Activated naive CD4-positive, alpha-beta T cell treated with anti-CD3 and anti-CD28 coated beads, Interleukin-2, amount 50 U/mL, for 24 hours (primary cell): ENCODE measurements around the gene CCDC102A.
A peak's percentile ranks its signal among the peaks of the same experiment; 100 is the strongest.

Experiments
- H3K27ac Mint-ChIP-seq: one replicate; pipeline ENCODE4 v1.8.0; 2021; ENCODE audit warnings: mild to moderate bottlenecking, mixed read lengths
- H3K27me3 Mint-ChIP-seq: one replicate; pipeline ENCODE4 v1.8.0; 2021; ENCODE audit warnings: mixed read lengths
- H3K36me3 Mint-ChIP-seq: one replicate; pipeline ENCODE4 v1.8.0; 2021; ENCODE audit warnings: mixed read lengths
- H3K4me1 Mint-ChIP-seq: one replicate; pipeline ENCODE4 v1.8.0; 2021; ENCODE audit warnings: mixed read lengths
- H3K4me3 Mint-ChIP-seq: one replicate; pipeline ENCODE4 v1.8.0; 2021; ENCODE audit warnings: mild to moderate bottlenecking, mixed read lengths
- H3K9me3 Mint-ChIP-seq: one replicate; pipeline ENCODE4 v1.8.0; 2021; ENCODE audit warnings: mixed read lengths

The CCDC102A gene

DNA sequence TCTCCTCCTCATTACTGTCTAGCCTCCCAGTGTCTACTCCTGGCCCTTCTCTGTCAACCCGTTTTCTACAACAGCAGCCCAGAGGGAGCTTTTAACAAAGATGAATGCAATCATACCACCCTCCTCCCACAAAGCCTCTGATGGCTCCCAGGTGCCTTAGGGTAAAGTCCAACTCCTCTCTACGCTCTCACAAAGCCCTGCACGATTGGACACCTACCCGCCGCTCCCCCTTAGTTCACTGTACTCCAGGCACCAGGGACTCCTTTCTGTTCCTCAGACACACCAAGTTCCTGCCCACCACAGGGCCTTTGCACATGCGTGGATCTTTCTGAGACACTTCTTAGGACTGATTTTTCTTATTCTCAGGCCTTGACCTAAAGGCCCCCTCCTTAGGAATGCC lies 17.4 kb downstream of the CCDC102A start:
- no peak overlapping the region for H3K4me3 Mint-ChIP-seq
- H3K36me3 Mint-ChIP-seq, result peaks cover 1% of the 10 kb centered on the region
- H3K4me1 Mint-ChIP-seq, result peaks cover 6% of the 10 kb centered on the region
- no peak overlapping the region for H3K27ac Mint-ChIP-seq
- no peaks in the 10 kb centered on the region for H3K9me3 Mint-ChIP-seq
- H3K27me3 Mint-ChIP-seq, result no peaks in the 10 kb centered on the region

DNA sequence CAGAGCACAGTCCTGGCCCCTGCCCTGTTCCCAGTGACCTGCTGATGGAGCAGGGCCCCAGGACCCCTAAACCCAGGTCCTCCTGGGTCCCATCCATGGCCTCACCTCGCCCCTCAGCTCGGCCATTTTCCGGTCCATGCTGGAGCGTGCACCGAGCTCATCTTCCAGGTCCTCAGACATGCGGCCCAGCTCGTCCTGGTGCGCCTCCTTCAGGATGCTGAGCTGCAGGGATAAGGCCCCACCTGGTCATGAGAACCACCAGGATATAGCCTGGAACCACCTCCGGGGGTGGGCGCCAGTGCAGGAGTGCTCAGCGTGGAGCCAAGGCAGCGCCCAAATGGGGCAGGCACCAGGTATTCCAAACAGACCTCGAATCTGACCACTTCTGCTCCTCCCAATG lies 17.9 kb downstream of the CCDC102A start:
- no peaks in the 10 kb centered on the region for H3K27me3 Mint-ChIP-seq
- no peak overlapping the region for H3K27ac Mint-ChIP-seq
- no peaks in the 10 kb centered on the region for H3K9me3 Mint-ChIP-seq
- peaks cover 1% of the 10 kb centered on the region for H3K36me3 Mint-ChIP-seq
- H3K4me1 Mint-ChIP-seq, result peaks cover 6% of the 10 kb centered on the region
- no peak overlapping the region for H3K4me3 Mint-ChIP-seq

DNA sequence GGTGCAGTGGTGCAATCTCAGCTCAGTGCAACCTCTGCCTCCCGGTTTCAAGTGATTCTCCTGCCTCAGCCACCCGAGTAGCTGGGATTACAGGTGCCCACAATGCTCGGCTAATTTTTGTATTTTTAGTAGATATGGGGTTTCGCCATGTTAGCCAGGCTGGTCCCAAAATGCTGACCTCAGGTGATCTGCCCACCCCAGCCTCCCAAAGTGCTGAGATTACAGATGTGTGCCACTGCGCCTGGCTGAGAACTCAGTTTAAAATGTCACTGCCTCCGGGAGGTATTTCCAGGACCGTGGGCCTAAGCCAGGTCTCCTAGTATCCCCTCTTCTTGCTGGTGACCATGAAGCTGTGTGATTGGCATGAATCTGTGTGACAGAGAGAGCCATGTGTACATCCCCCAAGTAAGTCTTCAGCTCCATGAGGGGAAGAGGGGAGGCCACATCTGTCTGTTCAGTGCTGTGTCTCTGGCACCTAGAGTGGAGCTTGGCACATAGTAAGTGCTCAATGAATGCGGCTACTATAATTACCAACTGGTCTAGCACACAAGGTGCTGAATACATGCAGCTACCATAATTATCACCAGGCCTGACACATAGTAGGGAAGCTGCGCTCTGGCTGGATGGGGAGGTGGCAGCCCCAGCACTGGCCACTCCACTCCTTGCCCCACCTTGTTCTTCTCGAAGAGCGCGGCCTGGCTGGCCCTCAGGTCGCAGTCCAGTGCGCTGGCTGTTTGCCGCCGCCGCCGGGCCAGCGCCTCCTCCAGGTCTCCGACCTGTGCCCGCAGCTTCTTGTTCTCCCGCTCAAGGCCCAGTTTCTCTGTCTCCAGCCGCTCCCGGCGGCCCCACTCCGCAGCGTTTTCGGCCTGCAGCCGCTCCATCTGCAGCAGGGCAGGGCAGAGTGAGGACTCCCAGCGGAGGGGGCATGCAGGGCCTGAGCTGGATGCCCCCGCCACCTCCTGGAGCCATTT lies 18.7 kb downstream of the CCDC102A start:
- Mint-ChIP-seq H3K36me3 (peaks cover 1% of the 10 kb centered on the region), H3K4me3 (no peak overlapping the region)

GRCh38 chr16:57516773-57517172 lies 19.6 kb downstream of the CCDC102A start:
- Mint-ChIP-seq H3K27ac (peak overlapping the region; percentile 82), H3K4me3 (no peak overlapping the region), H3K9me3 (no peaks in the 10 kb centered on the region), H3K36me3 (peaks cover 1% of the 10 kb centered on the region), H3K27me3 (no peaks in the 10 kb centered on the region), H3K4me1 (peaks cover 6% of the 10 kb centered on the region)

More for the DNA sequence above, 18.7 kb downstream of the CCDC102A start:
- peaks cover 6% of the 10 kb centered on the region for H3K4me1 Mint-ChIP-seq
- H3K27ac Mint-ChIP-seq, result no peak overlapping the region
- no peaks in the 10 kb centered on the region for H3K27me3 Mint-ChIP-seq
- no peaks in the 10 kb centered on the region for H3K9me3 Mint-ChIP-seq

GRCh38 chr16:57516176-57516725 lies 20.1 kb downstream of the CCDC102A start:
- Mint-ChIP-seq H3K9me3 (no peaks in the 10 kb centered on the region), H3K27ac (peak overlapping the region; percentile 82), H3K27me3 (no peaks in the 10 kb centered on the region), H3K4me3 (no peak overlapping the region), H3K36me3 (peaks cover 1% of the 10 kb centered on the region), H3K4me1 (peaks cover 6% of the 10 kb centered on the region)

DNA sequence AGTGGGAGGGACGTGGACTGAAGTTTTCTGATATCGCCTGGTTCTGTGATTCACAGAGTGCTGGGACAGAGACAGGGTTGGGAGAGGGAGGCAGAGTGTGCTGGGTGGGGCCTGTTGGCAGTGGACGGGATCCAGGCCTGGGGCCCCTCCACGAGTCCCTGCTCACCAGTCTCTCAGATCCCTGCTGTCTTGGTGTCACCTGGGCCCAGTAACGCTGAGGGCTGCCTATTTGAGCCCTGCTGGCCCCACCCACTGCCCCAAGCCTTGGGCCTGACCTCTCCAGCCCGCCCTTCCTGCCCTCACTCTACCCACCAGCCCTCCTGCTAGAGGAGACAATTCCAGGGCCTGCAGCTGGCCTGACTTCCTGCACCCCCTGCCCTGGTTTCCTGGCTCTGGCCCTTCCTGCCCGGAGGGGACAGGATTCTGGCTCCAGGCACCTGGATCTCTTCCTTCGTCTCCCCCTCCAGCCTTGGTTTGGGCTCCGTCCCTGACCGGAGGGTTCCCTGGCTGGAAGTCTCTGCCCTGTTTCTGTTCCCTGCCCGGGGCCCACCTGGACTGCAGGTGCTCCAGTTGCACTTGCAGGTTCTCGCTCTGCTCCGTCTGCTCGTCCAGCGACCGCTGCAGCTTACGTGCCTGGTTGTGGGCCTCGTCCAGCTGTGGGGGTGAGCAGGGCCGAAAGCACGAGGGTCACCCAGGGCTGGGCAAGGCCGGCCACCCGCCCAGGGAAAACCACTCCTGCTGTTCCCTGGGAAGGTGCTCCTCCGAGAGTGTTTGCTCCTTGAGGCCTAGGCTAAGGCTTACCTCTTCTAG lies 21.4 kb downstream of the CCDC102A start:
- H3K36me3 Mint-ChIP-seq, result peaks cover 1% of the 10 kb centered on the region
- no peaks in the 10 kb centered on the region for H3K27me3 Mint-ChIP-seq
- no peak overlapping the region for H3K4me3 Mint-ChIP-seq
- H3K9me3 Mint-ChIP-seq, result no peaks in the 10 kb centered on the region
- no peak overlapping the region for H3K27ac Mint-ChIP-seq
- peaks cover 1% of the 10 kb centered on the region for H3K4me1 Mint-ChIP-seq

- Mint-ChIP-seq H3K9me3 (no peaks in the 10 kb centered on the region), H3K27ac (no peak overlapping the region), H3K4me1 (no peaks in the 10 kb centered on the region), H3K4me3 (no peak overlapping the region), H3K36me3 (peaks cover 1% of the 10 kb centered on the region), H3K27me3 (no peaks in the 10 kb centered on the region)
These were observed 22.0 kb downstream of the CCDC102A start for GRCh38 chr16:57514371-57514770.

DNA sequence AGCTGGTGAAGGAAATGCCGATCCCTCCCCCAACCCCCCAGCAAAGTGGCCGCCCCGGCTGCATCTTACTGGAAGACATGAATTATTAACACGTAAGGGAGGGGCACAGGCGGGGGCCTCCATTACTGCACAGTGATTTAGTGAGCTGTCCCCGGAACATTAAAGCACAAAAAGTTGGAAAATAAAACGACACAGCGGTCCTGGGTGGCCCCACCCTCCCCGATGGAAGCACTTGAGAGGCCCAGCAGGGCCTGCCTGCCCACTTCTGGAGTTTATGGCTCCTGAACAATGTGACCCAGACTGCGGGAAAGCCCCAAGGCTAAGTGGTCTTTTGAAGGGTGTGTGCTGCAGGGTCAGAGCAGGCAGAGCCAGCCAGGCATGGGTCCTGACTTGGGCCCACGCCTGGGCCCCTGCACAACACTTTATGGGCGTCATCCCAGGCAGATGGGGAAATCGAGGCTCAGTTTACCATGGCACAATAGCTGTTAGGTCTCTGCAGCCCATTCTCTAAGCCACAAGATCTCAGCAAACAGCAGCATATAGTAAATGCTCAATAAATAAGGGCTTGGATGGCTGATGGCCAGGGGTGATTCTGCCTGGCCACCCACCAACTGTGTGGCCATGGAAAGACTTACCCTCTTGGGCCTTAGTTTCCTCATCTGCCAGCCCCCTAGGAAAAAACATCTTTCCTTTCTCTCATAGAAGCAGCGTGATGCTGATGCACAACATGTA lies 22.8 kb downstream of the CCDC102A start:
- no peaks in the 10 kb centered on the region for H3K9me3 Mint-ChIP-seq
- H3K4me3 Mint-ChIP-seq, result no peak overlapping the region
- no peaks in the 10 kb centered on the region for H3K4me1 Mint-ChIP-seq
- no peak overlapping the region for H3K27ac Mint-ChIP-seq
- H3K36me3 Mint-ChIP-seq, result no peaks in the 10 kb centered on the region
- H3K27me3 Mint-ChIP-seq, result no peaks in the 10 kb centered on the region

GRCh38 chr16:57512296-57513001 lies 23.9 kb downstream of the CCDC102A start:
- no peak overlapping the region for H3K4me3 Mint-ChIP-seq
- H3K4me1 Mint-ChIP-seq, result no peaks in the 10 kb centered on the region
- H3K9me3 Mint-ChIP-seq, result no peaks in the 10 kb centered on the region
- no peak overlapping the region for H3K27ac Mint-ChIP-seq
- no peaks in the 10 kb centered on the region for H3K36me3 Mint-ChIP-seq
- H3K27me3 Mint-ChIP-seq, result no peaks in the 10 kb centered on the region

DNA sequence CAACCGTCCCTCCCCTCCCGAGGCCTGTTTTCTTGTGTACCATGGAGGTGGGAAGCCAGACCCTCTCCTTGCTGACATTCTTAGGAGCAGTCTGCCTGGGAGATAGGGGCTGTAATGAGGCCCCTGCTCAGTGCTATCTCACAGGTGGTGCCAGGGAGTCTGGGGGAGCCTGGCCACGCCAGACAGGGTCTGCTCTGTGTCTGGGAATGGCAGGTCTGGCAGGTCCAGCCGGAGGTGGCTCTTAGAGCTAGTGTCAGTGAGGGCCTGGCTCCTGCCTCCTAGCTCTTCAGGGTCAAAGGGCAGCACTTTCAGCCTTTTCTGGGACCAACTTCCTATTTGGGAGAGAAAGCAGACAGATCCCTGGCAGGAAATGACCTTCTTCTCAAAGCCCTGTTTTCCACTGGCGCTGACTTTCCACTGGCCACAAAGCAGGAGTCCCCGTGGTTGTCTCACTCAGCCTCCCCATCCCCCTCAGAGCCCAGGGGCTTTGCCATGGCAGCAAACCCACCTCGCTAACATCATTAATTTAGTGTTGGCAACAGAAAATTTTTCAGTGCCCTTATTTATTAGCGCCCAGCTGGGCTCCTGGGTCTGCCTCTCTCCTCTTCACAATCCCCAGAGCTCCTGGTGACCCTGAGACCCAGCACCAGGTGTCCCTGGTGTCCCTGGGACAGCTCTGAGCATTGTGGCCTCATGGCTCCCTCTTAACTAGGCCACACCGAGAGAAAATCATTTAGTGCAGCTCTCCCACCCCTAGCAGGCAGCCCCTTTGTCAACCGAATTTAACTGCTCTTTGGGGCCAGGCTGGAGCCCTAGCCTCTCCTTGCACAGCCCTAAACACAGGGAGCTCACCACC lies 26.1 kb downstream of the CCDC102A start:
- no peaks in the 10 kb centered on the region for H3K36me3 Mint-ChIP-seq
- H3K9me3 Mint-ChIP-seq, result no peaks in the 10 kb centered on the region
- H3K4me1 Mint-ChIP-seq, result no peaks in the 10 kb centered on the region
- no peaks in the 10 kb centered on the region for H3K27me3 Mint-ChIP-seq
- H3K27ac Mint-ChIP-seq, result no peak overlapping the region
- no peak overlapping the region for H3K4me3 Mint-ChIP-seq

DNA sequence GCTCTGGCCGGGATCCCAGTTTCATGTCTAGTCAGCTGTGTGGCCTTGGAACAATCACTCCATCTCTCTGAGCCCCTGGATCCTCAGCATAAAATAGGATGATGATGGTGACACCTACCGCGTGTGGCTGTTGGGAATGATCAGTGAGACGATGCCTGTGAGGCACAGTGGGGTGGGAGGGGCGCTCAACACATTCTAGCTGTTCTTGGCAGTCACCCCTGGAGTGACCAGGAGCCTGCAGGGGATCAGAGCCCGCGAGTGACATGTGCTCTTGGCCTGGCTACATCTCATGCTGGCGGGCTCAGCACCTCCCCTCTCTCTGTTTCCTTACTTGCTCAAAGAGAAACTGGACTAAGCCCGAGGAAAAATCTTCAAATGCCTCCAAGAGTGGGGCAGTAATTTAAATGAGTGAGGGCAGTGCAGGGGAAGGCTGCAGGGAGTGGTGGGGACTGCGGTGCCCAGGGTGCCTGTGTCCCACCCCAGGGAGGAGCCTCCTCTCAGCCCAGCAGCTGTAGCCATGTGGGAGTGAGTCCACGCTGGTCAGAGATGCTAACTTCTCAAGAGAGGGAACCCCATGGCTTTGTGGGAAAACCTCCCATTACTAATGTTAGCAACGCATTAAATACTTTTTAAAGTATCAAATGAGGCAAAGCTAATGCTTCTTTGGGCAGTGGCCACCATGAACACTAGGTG lies 27.0 kb downstream of the CCDC102A start:
- Mint-ChIP-seq H3K4me1 (no peaks in the 10 kb centered on the region), H3K27ac (no peak overlapping the region), H3K4me3 (no peak overlapping the region), H3K36me3 (no peaks in the 10 kb centered on the region), H3K27me3 (no peaks in the 10 kb centered on the region), H3K9me3 (no peaks in the 10 kb centered on the region)

DNA sequence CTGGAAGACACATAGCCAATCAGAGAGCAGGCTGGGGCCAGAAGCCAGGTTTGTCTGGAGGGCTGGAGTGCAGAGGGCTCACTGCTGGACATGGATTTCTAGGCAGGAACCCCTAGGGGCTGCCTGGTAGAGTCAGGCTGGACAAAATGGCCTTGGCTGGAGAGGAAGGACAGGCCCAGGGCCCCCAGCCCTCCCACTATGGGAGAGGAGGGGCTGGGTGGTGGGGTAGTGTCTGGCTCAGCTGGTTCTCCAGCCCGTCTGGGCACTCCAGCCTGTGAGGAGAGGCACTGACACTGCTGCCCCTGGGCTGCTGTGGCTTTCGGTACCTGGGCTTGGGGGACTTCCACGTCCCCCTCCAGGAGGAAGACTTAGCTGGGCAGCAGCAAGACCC lies 28.3 kb downstream of the CCDC102A start:
- Mint-ChIP-seq H3K4me1 (no peaks in the 10 kb centered on the region), H3K36me3 (no peaks in the 10 kb centered on the region), H3K27ac (no peak overlapping the region), H3K4me3 (no peak overlapping the region), H3K9me3 (no peaks in the 10 kb centered on the region), H3K27me3 (no peaks in the 10 kb centered on the region)

DNA sequence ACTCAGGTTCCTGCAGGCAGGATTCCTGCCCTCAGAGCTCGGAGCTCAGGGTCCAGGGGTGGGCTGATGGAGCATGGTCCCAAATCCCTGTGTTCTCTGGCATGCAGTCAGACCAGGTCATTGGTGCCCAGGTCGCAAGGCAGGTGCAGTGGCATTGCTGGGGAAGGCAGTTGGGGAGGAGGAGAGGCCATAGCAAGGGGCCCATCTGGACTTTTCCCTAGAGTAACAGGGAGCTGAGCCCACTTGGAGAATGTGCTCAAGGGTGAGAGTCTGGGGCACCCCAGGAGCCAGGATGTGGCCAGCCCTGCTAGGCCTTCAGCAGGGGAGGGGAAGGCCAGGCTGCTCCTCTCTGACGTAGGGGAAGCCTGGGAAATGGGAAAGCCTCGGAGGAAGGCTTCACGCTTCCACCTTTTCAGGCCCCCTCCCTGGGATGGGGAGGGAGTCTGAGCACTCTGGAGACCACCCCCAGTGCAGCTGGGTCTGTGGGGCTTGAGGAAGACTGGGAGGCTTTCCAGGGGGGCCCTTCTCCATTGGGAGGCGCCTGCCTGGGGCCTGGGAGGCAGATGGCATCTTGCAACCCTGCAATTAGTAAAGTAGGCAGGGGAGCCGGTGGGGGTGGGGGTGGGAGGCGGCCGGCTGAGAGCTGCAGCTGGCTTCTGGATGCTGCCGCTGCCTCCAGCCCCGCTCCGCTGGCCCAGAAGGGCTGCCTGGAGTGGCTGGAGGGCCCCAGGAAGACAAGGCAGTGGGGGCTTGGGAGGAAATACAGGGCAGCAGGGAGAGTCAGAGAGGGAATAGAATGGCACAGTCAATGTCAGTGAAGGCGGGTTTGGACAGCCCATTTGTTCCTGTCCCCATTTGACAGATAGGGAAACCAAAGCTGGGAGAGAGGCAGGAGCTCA lies 29.0 kb downstream of the CCDC102A start:
- Mint-ChIP-seq H3K4me1 (no peaks in the 10 kb centered on the region), H3K4me3 (no peak overlapping the region), H3K36me3 (no peaks in the 10 kb centered on the region), H3K27ac (no peak overlapping the region), H3K27me3 (no peaks in the 10 kb centered on the region), H3K9me3 (no peaks in the 10 kb centered on the region)
